Ishikawa (cell line): ENCODE data around the gene DLD.
A peak's percentile ranks its signal among the peaks of the same experiment; 100 is the strongest.

Experiments
- CEBPB ChIP-seq: IDR thresholded peaks from 2 replicates; pipeline ENCODE4 v1.6.1; 2012
- CREB1 ChIP-seq: IDR thresholded peaks from 2 replicates; pipeline ENCODE4 v1.6.1; 2012; ENCODE audit warnings: low read depth
- EGR1 ChIP-seq: IDR thresholded peaks from 2 replicates; pipeline ENCODE4 v1.6.1; 2012
- EP300 ChIP-seq: IDR thresholded peaks from 2 replicates; pipeline ENCODE4 v1.6.1; 2012; ENCODE audit warnings: borderline replicate concordance
- FOXM1 ChIP-seq: IDR thresholded peaks from 2 replicates; pipeline ENCODE4 v1.6.1; 2012; ENCODE audit warnings: low read depth, borderline replicate concordance
- NFIC ChIP-seq: IDR thresholded peaks from 2 replicates; pipeline ENCODE4 v1.6.1; 2012
- RAD21 ChIP-seq: IDR thresholded peaks from 2 replicates; pipeline ENCODE4 v1.6.1; 2012; ENCODE audit warnings: low read depth
- TAF1 ChIP-seq: IDR thresholded peaks from 2 replicates; pipeline ENCODE4 v1.6.1; 2012; ENCODE audit warnings: low read depth, mild to moderate bottlenecking
- TCF12 ChIP-seq: IDR thresholded peaks from 2 replicates; pipeline ENCODE4 v1.6.1; 2012; ENCODE audit warnings: low read depth
- TEAD4 ChIP-seq: IDR thresholded peaks from 2 replicates; pipeline ENCODE4 v1.6.1; 2012
- YY1 ChIP-seq: IDR thresholded peaks from 2 replicates; pipeline ENCODE4 v1.6.1; 2012; ENCODE audit warnings: low read depth
- ZBTB7A ChIP-seq: IDR thresholded peaks from 2 replicates; pipeline ENCODE4 v1.6.1; 2012; ENCODE audit warnings: low read depth
- TF ChIP-seq, protein P1 (sequence below): IDR thresholded peaks from 2 replicates; pipeline ENCODE4 v1.6.1; 2012; ENCODE audit warnings: low read depth, mild to moderate bottlenecking
- TF ChIP-seq, protein P2 (sequence below): IDR thresholded peaks from 2 replicates; pipeline ENCODE4 v1.6.1; 2012
- TF ChIP-seq, protein P3 (sequence below): IDR thresholded peaks from 2 replicates; pipeline ENCODE4 v1.6.1; 2012

DLD gene

DNA sequence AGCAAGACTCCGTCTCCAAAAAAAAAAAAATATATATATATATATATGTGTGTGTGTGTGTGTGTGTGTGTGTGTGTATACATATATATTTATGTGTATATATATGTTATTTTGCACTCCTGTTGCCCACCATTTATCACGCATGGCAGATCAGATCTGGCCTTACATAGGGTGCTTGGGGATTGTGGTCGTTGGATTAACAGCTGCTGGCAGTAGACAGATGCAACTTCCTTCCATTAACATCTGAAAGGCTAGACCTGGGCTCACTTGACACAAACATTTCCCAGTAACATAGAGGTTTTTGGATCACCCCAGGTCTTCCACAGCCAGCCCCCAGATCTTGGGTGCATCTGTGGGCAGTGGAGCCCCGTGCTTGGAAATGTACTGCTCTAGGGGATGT, 40.8 kb upstream of the DLD start:
- TF ChIP-seq TCF12, result no peak
- TF ChIP-seq, protein P1, sequence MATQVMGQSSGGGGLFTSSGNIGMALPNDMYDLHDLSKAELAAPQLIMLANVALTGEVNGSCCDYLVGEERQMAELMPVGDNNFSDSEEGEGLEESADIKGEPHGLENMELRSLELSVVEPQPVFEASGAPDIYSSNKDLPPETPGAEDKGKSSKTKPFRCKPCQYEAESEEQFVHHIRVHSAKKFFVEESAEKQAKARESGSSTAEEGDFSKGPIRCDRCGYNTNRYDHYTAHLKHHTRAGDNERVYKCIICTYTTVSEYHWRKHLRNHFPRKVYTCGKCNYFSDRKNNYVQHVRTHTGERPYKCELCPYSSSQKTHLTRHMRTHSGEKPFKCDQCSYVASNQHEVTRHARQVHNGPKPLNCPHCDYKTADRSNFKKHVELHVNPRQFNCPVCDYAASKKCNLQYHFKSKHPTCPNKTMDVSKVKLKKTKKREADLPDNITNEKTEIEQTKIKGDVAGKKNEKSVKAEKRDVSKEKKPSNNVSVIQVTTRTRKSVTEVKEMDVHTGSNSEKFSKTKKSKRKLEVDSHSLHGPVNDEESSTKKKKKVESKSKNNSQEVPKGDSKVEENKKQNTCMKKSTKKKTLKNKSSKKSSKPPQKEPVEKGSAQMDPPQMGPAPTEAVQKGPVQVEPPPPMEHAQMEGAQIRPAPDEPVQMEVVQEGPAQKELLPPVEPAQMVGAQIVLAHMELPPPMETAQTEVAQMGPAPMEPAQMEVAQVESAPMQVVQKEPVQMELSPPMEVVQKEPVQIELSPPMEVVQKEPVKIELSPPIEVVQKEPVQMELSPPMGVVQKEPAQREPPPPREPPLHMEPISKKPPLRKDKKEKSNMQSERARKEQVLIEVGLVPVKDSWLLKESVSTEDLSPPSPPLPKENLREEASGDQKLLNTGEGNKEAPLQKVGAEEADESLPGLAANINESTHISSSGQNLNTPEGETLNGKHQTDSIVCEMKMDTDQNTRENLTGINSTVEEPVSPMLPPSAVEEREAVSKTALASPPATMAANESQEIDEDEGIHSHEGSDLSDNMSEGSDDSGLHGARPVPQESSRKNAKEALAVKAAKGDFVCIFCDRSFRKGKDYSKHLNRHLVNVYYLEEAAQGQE, result no peak
- TF ChIP-seq TEAD4, result no peak
- no peak for TF ChIP-seq RAD21
- no peak for TF ChIP-seq YY1
- TF ChIP-seq CEBPB, result no peak
- no peak for TF ChIP-seq EP300
- TF ChIP-seq TAF1, result no peak
- TF ChIP-seq EGR1, result no peak
- no peak for TF ChIP-seq CREB1
- TF ChIP-seq, protein P2, sequence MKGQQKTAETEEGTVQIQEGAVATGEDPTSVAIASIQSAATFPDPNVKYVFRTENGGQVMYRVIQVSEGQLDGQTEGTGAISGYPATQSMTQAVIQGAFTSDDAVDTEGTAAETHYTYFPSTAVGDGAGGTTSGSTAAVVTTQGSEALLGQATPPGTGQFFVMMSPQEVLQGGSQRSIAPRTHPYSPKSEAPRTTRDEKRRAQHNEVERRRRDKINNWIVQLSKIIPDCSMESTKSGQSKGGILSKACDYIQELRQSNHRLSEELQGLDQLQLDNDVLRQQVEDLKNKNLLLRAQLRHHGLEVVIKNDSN, result no peak
- TF ChIP-seq ZBTB7A, result no peak
- no peak for TF ChIP-seq FOXM1
- TF ChIP-seq, protein P3, sequence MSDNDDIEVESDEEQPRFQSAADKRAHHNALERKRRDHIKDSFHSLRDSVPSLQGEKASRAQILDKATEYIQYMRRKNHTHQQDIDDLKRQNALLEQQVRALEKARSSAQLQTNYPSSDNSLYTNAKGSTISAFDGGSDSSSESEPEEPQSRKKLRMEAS, result no peak
- no peak for TF ChIP-seq NFIC

DNA sequence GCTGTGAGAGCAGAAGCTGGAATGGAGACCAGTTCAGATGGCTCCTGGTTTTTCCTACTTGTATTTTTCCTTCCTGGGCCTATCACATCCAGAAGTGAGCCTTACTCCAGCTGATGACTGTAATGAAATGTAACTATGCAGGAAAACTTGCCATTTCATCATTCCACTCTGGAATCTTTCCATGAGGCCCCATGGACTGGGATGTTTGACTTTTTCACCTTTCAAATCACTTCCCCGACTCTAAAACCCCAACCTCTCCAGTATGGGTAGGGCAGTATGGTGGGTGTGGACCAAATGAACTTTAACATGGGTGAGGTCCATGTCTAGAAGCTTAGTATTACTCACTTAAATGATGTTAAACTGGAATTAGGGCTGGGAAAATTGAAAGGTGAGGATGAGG, 40.3 kb upstream of the DLD start:
- no peak for TF ChIP-seq EGR1
- TF ChIP-seq NFIC, result no peak

DNA sequence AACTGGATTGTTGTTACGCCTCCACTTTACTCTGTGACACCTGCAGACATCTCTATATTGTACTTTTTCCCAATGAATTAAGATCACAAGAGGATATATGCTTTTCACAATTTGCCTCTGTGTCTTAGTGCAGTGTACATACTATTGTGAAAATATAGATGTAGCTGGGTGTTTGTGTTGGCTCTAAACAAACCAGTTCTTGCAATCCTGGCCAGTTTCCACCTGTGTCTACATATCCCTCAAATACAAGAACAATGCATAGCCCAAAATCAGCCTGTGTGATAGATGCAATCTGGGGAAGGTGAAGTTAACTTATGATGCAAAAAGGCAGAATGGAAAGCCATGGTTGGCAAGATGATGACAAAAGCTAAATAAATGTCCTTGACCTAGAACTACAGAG, 36.5 kb upstream of the DLD start:
- TF ChIP-seq TCF12, result no peak
- TF ChIP-seq FOXM1, result no peak
- TF ChIP-seq NFIC, result no peak
- TF ChIP-seq, protein P2, result no peak
- TF ChIP-seq RAD21, result no peak

DNA sequence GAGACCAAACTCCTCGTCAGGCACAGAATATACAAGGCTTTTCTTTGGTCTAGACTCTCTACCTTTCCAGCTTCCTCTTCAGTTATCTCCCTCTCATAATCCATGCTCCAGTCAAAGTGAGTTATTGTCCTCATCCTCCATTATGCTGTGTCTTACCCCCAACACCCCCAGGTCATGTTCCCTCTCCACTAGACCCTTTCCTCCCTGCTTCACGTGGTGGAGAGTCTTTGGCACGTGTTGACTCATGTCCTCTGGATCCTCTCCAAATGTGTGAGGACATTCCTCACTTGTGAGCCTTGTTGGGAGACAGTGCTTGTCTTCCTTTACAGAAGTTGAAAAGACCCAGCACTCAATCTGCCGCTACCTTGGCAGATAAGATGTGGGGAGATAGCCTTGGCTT, 36.0 kb upstream of the DLD start:
- TF ChIP-seq ZBTB7A (no peak), TAF1 (no peak)
- TF ChIP-seq, protein P3, result peak; percentile 70

DNA sequence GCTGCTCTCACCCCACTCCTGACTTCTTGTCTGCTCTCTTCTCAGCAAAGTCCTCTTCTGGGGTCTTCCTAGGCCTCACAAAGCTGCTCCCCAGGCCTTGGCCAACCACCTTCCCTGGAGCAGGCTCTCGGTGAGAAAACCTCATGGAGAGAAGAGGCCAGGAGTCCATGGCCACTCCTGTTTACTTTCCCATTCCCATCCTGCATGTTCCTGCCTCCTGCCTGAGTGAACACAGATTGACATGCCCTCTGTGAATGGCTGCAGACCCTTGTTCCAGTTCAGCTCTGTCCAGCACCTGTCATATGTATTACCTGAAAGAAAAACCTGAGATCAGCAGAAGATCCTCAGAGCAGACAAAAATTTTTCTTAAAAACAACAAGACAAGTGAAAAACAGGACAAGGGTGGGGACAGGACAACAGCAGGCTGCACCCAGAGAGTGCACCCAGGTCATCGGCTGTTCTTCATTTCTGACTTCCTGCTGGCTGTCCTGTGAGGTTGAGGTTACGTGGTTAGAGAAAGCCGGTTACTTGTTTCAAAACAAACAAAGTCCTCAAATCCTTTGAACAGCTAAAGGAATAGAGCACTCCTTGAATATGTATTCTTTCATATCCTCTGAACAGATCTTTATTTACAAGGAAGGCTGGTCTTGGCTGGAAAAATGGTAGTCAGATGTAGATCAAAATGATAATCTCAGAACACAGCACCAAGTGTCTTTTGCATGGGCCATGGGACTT, 34.0 kb upstream of the DLD start:
- TF ChIP-seq CREB1, result no peak
- TF ChIP-seq, protein P1, result peak; percentile 40; the same call in 1 of the 2 replicates

DNA sequence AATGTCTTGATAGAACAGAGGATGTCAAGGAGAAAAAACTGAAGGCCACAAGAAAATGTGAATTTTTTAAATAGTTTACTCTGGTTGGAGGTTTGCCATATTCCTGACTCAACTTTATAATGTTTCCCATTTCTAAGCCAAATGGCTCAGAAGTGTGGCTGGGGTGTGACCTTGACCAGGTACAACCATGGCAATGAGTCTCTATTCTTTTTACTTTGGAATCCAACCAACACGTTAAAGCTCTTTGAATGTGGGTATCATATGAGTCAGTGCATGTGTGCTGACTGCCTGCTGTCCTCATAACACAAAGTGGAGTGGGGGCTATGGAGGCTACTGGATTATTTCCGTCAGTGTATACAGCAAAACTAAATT, 33.5 kb upstream of the DLD start:
- no peak for TF ChIP-seq EP300

DNA sequence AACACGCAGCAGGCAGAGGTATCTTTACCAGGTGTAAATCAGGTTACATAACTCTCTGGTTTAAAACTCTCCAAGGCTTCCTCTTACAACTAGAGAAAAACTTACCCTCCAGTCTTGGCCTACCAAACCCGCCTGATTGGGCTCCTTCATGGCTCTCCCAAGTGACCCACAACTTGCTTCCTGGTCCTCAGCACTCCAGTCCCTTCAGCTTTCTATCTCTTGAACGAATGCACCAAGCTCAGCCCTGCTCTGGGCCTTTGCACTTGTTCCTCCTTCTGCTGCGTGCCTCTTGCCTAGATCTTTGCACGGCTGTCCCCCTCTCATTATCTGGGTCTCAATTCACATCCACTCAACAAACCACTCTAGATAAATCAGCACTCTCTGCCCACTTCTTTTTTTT, 32.7 kb upstream of the DLD start:
- TF ChIP-seq TCF12 (no peak), CEBPB (no peak), YY1 (no peak)
